Measurements from ENCODE around the gene RAB1B.

DNA sequence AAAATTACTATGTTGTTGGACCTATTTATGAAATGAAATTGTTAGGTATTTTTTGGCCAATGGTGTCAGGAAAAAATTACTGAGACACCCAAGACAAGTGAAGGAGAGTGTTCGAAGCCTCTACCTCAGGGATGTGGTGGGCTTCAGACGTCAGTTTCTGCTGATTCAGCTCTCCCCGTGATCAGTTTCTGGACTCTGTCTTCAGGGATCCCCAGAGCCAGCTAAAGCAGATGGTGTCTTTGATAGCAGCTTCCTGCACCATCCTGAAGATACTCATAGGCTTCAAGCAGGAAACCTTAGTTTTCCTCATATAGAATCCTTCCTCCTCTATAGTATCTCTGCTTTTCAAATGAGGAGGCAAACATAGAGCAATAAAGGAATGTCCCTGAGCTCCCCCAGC is 41.0 kb downstream of the RAB1B start:
- TF ChIP-seq, protein P1, sequence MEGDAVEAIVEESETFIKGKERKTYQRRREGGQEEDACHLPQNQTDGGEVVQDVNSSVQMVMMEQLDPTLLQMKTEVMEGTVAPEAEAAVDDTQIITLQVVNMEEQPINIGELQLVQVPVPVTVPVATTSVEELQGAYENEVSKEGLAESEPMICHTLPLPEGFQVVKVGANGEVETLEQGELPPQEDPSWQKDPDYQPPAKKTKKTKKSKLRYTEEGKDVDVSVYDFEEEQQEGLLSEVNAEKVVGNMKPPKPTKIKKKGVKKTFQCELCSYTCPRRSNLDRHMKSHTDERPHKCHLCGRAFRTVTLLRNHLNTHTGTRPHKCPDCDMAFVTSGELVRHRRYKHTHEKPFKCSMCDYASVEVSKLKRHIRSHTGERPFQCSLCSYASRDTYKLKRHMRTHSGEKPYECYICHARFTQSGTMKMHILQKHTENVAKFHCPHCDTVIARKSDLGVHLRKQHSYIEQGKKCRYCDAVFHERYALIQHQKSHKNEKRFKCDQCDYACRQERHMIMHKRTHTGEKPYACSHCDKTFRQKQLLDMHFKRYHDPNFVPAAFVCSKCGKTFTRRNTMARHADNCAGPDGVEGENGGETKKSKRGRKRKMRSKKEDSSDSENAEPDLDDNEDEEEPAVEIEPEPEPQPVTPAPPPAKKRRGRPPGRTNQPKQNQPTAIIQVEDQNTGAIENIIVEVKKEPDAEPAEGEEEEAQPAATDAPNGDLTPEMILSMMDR (conservative IDR thresholded peaks at IDR 0.05 in 1 of 2, IDR thresholded peaks at IDR 0.05 in 1 of 2; ENCODE audit: extremely low read depth in 1 of 2, insufficient read depth in 1 of 2, low read depth in 1 of 2, low read length in 2 of 2) = no peak
- no peak for TF ChIP-seq EZH2 (IDR thresholded peaks at IDR 0.05; ENCODE audit: borderline replicate concordance, low read length)
